Neural progenitor cell (in vitro differentiated cells): Measurements from ENCODE around the gene STK38. TPM values are rescaled to one million over a fixed set of nuclear protein-coding genes. Genes with fewer than 3 reads are reported as not detected.

Source experiments
- DNase-seq: peaks from one replicate; pipeline ENCODE4 v3.0.0-alpha.2; 2016; ENCODE audit warnings: low spot score
- H2AFZ ChIP-seq: fragments of 200-600 bp; sonication (generic); replicated peaks from 2 replicates; pipeline ENCODE4 v1.6.1; 2016; ENCODE audit warnings: antibody characterized with exemption
- H3F3A ChIP-seq: fragments of 200-600 bp; sonication (generic); 2 replicates; pipeline ENCODE4 v1.6.1; 2016; ENCODE audit warnings: antibody characterized with exemption, low read depth
- H3K27ac ChIP-seq: fragments of 200-600 bp; sonication (generic); 2 replicates; pipeline ENCODE4 v1.5.1; 2016; ENCODE audit warnings: mild to moderate bottlenecking
- H3K27me3 ChIP-seq: fragments of 200-600 bp; sonication (generic); 2 replicates; pipeline ENCODE4 v1.6.1; 2016; ENCODE audit warnings: mild to moderate bottlenecking, moderate library complexity
- H3K36me3 ChIP-seq: fragments of 200-600 bp; sonication (generic); 2 replicates; pipeline ENCODE4 v1.5.1; 2016
- H3K4me1 ChIP-seq: fragments of 200-600 bp; sonication (generic); 2 replicates; pipeline ENCODE4 v1.6.1; 2016; ENCODE audit warnings: mixed run types
- H3K4me2 ChIP-seq: fragments of 200-600 bp; sonication (generic); 2 replicates; pipeline ENCODE4 v1.6.1; 2016
- H3K4me3 ChIP-seq: fragments of 200-600 bp; sonication (generic); 2 replicates; pipeline ENCODE4 v1.5.1; 2016
- H3K79me2 ChIP-seq: fragments of 200-600 bp; sonication (generic); 2 replicates; pipeline ENCODE4 v1.6.1; 2016; ENCODE audit warnings: low read depth
- H3K9ac ChIP-seq: fragments of 200-600 bp; sonication (generic); 2 replicates; pipeline ENCODE4 v1.6.1; 2016
- H3K9me3 ChIP-seq: fragments of 200-600 bp; sonication (generic); 2 replicates; pipeline ENCODE4 v1.5.1; 2016; ENCODE audit warnings: low read depth
- H4K20me1 ChIP-seq: fragments of 200-600 bp; sonication (generic); 2 replicates; pipeline ENCODE4 v1.6.1; 2016; ENCODE audit warnings: low read depth
- H3K27ac Mint-ChIP-seq: 3 replicates; pipeline ENCODE4 v1.8.0; 2021; ENCODE audit warnings: mixed read lengths
- H3K27me3 Mint-ChIP-seq: 2 replicates; pipeline ENCODE4 v1.8.0; 2022; ENCODE audit warnings: low read depth, mild to moderate bottlenecking, inconsistent platforms, moderate library complexity, mixed read lengths; ENCODE audit not compliant: insufficient read depth
- H3K36me3 Mint-ChIP-seq: 3 replicates; pipeline ENCODE4 v1.8.0; 2021; ENCODE audit warnings: mixed read lengths
- H3K4me1 Mint-ChIP-seq: 3 replicates; pipeline ENCODE4 v1.8.0; 2021; ENCODE audit warnings: mixed read lengths
- H3K4me3 Mint-ChIP-seq: 3 replicates; pipeline ENCODE4 v1.8.0; 2021; ENCODE audit warnings: mild to moderate bottlenecking, moderate library complexity, mixed read lengths
- H3K9me3 Mint-ChIP-seq: 3 replicates; pipeline ENCODE4 v1.8.0; 2020; ENCODE audit warnings: mixed read lengths
- CTCF ChIP-seq: fragments of 200-600 bp; sonication (generic); IDR thresholded peaks from 2 replicates; pipeline ENCODE4 v1.5.1; 2017; ENCODE audit warnings: antibody characterized with exemption, mild to moderate bottlenecking
- EZH2 ChIP-seq: fragments of 200-600 bp; sonication (generic); IDR thresholded peaks from 2 replicates; pipeline ENCODE4 v1.6.1; 2017; ENCODE audit warnings: antibody characterized with exemption, mild to moderate bottlenecking, moderate library complexity
- EZH2phosphoT487 ChIP-seq: fragments of 200-600 bp; sonication (generic); IDR thresholded peaks from 2 replicates; pipeline ENCODE4 v1.6.1; 2017; ENCODE audit warnings: antibody characterized with exemption
- total RNA-seq: library from RNA; depleted of rRNA; stranded (reverse); fragments of >200 nt; gene quantifications from 2 replicates; pipeline ENCODE4 v1.2.3, GENCODE V29; 2015; ENCODE audit warnings: low replicate concordance

Gene STK38
- total RNA-seq, 1 donor from 2014 or later, result 31.9 TPM

GRCh38 chr6:36515844-36516243, 31.4 kb downstream of the STK38 start:
- Mint-ChIP-seq H3K36me3 (peaks cover 27% of the 10 kb centered on the region), H3K9me3 (no peaks in the 10 kb centered on the region), H3K4me3 (no peak overlapping the region), H3K27ac (no peak overlapping the region), H3K27me3 (no peaks in the 10 kb centered on the region), H3K4me1 (no peaks in the 10 kb centered on the region)
- Histone ChIP-seq H3K79me2 (no peaks in the 10 kb centered on the region), H4K20me1 (peaks cover 7% of the 10 kb centered on the region), H3K9ac (no peak overlapping the region), H3K4me3 (no peak overlapping the region), H3K4me1 (no peaks in the 10 kb centered on the region), H3K36me3 (peaks cover 14% of the 10 kb centered on the region), H3K9me3 (no peaks in the 10 kb centered on the region), H3K4me2 (no peak overlapping the region), H3K27ac (no peak overlapping the region), H3K27me3 (no peaks in the 10 kb centered on the region), H3F3A (no peaks in the 10 kb centered on the region), H2AFZ (no peak overlapping the region)
- no peak for DNase-seq
- TF ChIP-seq EZH2 (no peak), CTCF (no peak), EZH2phosphoT487 (no peak)

- Histone ChIP-seq H3K27me3 (no peaks in the 10 kb centered on the region), H3K4me3 (no peak overlapping the region), H3K9me3 (no peaks in the 10 kb centered on the region), H3K27ac (no peak overlapping the region), H3K4me2 (no peak overlapping the region), H3K9ac (no peak overlapping the region), H3K4me1 (no peaks in the 10 kb centered on the region), H4K20me1 (peaks cover 7% of the 10 kb centered on the region), H3K36me3 (peaks cover 13% of the 10 kb centered on the region), H2AFZ (no peak overlapping the region), H3F3A (no peaks in the 10 kb centered on the region), H3K79me2 (no peaks in the 10 kb centered on the region)
- H3K4me3 Mint-ChIP-seq, result no peak overlapping the region
- DNase-seq, result no peak
- no peak overlapping the region for H3K27ac Mint-ChIP-seq
- H3K36me3 Mint-ChIP-seq, result peaks cover 26% of the 10 kb centered on the region
- TF ChIP-seq CTCF, result no peak
- no peak for TF ChIP-seq EZH2phosphoT487
- no peak for TF ChIP-seq EZH2
- no peaks in the 10 kb centered on the region for H3K4me1 Mint-ChIP-seq
- no peaks in the 10 kb centered on the region for H3K9me3 Mint-ChIP-seq
- H3K27me3 Mint-ChIP-seq, result no peaks in the 10 kb centered on the region
Observed at GRCh38 chr6:36514554-36515456, 32.5 kb downstream of the STK38 start.

- Histone ChIP-seq H3K36me3 (no peaks in the 10 kb centered on the region), H3K9ac (no peak overlapping the region), H3K27ac (no peak overlapping the region), H3K79me2 (no peaks in the 10 kb centered on the region), H3K9me3 (no peaks in the 10 kb centered on the region), H2AFZ (no peak overlapping the region), H3K27me3 (no peaks in the 10 kb centered on the region), H4K20me1 (no peaks in the 10 kb centered on the region), H3F3A (no peaks in the 10 kb centered on the region), H3K4me2 (no peak overlapping the region), H3K4me3 (no peak overlapping the region), H3K4me1 (no peaks in the 10 kb centered on the region)
- TF ChIP-seq EZH2phosphoT487 (no peak), EZH2 (no peak), CTCF (no peak)
- H3K4me3 Mint-ChIP-seq, result no peak overlapping the region
- H3K36me3 Mint-ChIP-seq, result peaks cover 38% of the 10 kb centered on the region
- no peaks in the 10 kb centered on the region for H3K9me3 Mint-ChIP-seq
- no peaks in the 10 kb centered on the region for H3K27me3 Mint-ChIP-seq
- no peak overlapping the region for H3K27ac Mint-ChIP-seq
- H3K4me1 Mint-ChIP-seq, result no peaks in the 10 kb centered on the region
- no peak for DNase-seq
Observed at GRCh38 chr6:36510365-36510764, 36.9 kb downstream of the STK38 start.
